Body of pancreas (tissue), 4 donors: ENCODE data around the gene DAB2IP. TPM values are rescaled to one million over a fixed set of nuclear protein-coding genes. Genes with fewer than 3 reads are reported as not detected.

Experiments
- ATAC-seq: fragments of 150-250 bp; one replicate; pipeline ENCODE4 v1.9.1; 2016
- DNase-seq, 4 donors: peaks; one replicate each; pipeline ENCODE4 v3.0.0-alpha.2; 2019
- H3K27ac ChIP-seq, 4 donors: fragments of 200-600 bp; sonication (generic); 1 replicate in 3 of 4; 2 replicates in 1 of 4; pipeline versions ENCODE4 v1.5.1 to v1.6.1; 2016 to 2019; ENCODE audit warnings: mild to moderate bottlenecking in 1 of 4, mixed read lengths in 1 of 4, moderate library complexity in 1 of 4
- H3K27me3 ChIP-seq, 2 donors: fragments of 200-600 bp; sonication (generic); one replicate each; pipeline ENCODE4 v1.6.0; 2016; ENCODE audit warnings: mild to moderate bottlenecking in 1 of 2
- H3K36me3 ChIP-seq, 2 donors: fragments of 200-600 bp; sonication (generic); replicated peaks in 1 of 2; 2 replicates each; pipeline ENCODE4 v1.5.1; 2016; ENCODE audit warnings: low read depth in 2 of 2; ENCODE audit not compliant: insufficient read depth in 1 of 2
- H3K4me1 ChIP-seq: fragments of 200-600 bp; sonication (generic); one replicate; pipeline ENCODE4 v1.6.0; 2016
- H3K4me3 ChIP-seq, 2 donors: fragments of 200-600 bp; sonication (generic); 1 replicate in 1 of 2; 2 replicates in 1 of 2; pipeline ENCODE4 v1.5.1; 2016 to 2019
- H3K9me3 ChIP-seq, 3 donors: fragments of 200-600 bp; sonication (generic); 1 replicate in 2 of 3; 2 replicates in 1 of 3; pipeline ENCODE4 v1.5.1; 2016
- CTCF ChIP-seq, 7 experiments: fragments of 450-650 bp in 4 of 7; fragments of 200-600 bp in 3 of 7; sonication (generic) in 3 of 7; IDR thresholded peaks; one replicate each; pipeline ENCODE4 v1.5.1; 2016 to 2019; ENCODE audit warnings: antibody characterized with exemption in 7 of 7
- POLR2A ChIP-seq, 3 donors: fragments of 450-650 bp; IDR thresholded peaks; one replicate each; pipeline ENCODE4 v1.6.1; 2016; ENCODE audit warnings: antibody characterized with exemption in 3 of 3, mild to moderate bottlenecking in 2 of 3
- WGBS, 2 donors: methylation state at CpG; one replicate each; pipeline ENCODE4 v1.1.5; 2017; 5-methylcytosine and 5-hydroxymethylcytosine counted together
- intact Hi-C: fragments of 100-400 bp; cut with DNase I; formaldehyde crosslinking; loops from one replicate; pipeline ENCODE4 v1.15.1; 2023
- total RNA-seq, 2 donors: library from RNA; depleted of rRNA; stranded (reverse); fragments of >200 nt; gene quantifications; one replicate each; pipeline ENCODE4 v1.1.0, GENCODE V29; 2016

The DAB2IP gene
- total RNA-seq, 2 donors from 2014 or later, result 25.2 to 34.9 TPM

- H3K36me3 ChIP-seq, result peaks cover 0 to 6% of the 10 kb centered on the region in 2 donors
- no peaks in the 10 kb centered on the region for H3K9me3 ChIP-seq
- 60 to 100% methylated on average over 1 of the region's 1 CpG for WGBS, 2 donors
- H3K27ac ChIP-seq, result no peak overlapping the region
- ATAC-seq (no peak), DNase-seq (no peak)
- intact Hi-C loops, result no loop called here
- H3K4me1 ChIP-seq, result peaks cover 42% of the 10 kb centered on the region
- no peak overlapping the region for H3K4me3 ChIP-seq
- no peaks in the 10 kb centered on the region for H3K27me3 ChIP-seq
- TF ChIP-seq POLR2A (IDR thresholded peaks at IDR 0.05) (no peak), CTCF (IDR thresholded peaks at IDR 0.05) (no peak)
Measured at GRCh38 chr9:121757281-121757585, 105.8 kb downstream of the DAB2IP start.

GRCh38 chr9:121758693-121759092 lies 107.3 kb downstream of the DAB2IP start:
- intact Hi-C loops, result no loop called here

GRCh38 chr9:121759996-121760395 lies 108.6 kb downstream of the DAB2IP start:
- ATAC-seq (no peak), DNase-seq (no peak)
- H3K27ac ChIP-seq, result no peak overlapping the region
- no peak overlapping the region for H3K4me3 ChIP-seq
- peaks cover 25% of the 10 kb centered on the region for H3K4me1 ChIP-seq
- H3K36me3 ChIP-seq, result peaks cover 0 to 6% of the 10 kb centered on the region in 2 donors
- H3K27me3 ChIP-seq, result no peaks in the 10 kb centered on the region
- WGBS, 2 donors, result 96% methylated on average over 19 to 23 of the region's 23 CpGs
- intact Hi-C loops, result no loop called here
- H3K9me3 ChIP-seq, result no peaks in the 10 kb centered on the region
- TF ChIP-seq POLR2A (IDR thresholded peaks at IDR 0.05), result no peak
- no peak for TF ChIP-seq CTCF (IDR thresholded peaks at IDR 0.05)

More at GRCh38 chr9:121758693-121759092, 107.3 kb downstream of the DAB2IP start:
- no peak overlapping the region for H3K27ac ChIP-seq
- H3K4me1 ChIP-seq, result peaks cover 27% of the 10 kb centered on the region
- TF ChIP-seq POLR2A (IDR thresholded peaks at IDR 0.05) (no peak), CTCF (IDR thresholded peaks at IDR 0.05) (no peak)
- no peak for ATAC-seq
- H3K36me3 ChIP-seq, result peaks cover 0 to 6% of the 10 kb centered on the region in 2 donors
- no peak for DNase-seq
- no peaks in the 10 kb centered on the region for H3K9me3 ChIP-seq
- 89 to 90% methylated on average over 8 to 9 of the region's 9 CpGs for WGBS, 2 donors
- H3K4me3 ChIP-seq, result no peak overlapping the region
- H3K27me3 ChIP-seq, result no peaks in the 10 kb centered on the region

- Histone ChIP-seq H3K27me3 (no peaks in the 10 kb centered on the region), H3K4me1 (peaks cover 28% of the 10 kb centered on the region), H3K27ac (no peak overlapping the region), H3K36me3 (peaks cover 0 to 6% of the 10 kb centered on the region in 2 donors), H3K4me3 (no peak overlapping the region), H3K9me3 (no peaks in the 10 kb centered on the region)
- intact Hi-C loops, result no loop called here
- DNase-seq (no peak), ATAC-seq (no peak)
- TF ChIP-seq CTCF (IDR thresholded peaks at IDR 0.05) (no peak), POLR2A (IDR thresholded peaks at IDR 0.05) (no peak)
- WGBS, 2 donors, result 92 to 100% methylated on average over 1 to 10 of the region's 10 CpGs
Measured at GRCh38 chr9:121760571-121760970, 109.1 kb downstream of the DAB2IP start.

- Histone ChIP-seq H3K36me3 (peaks cover 0 to 6% of the 10 kb centered on the region in 2 donors), H3K27me3 (no peaks in the 10 kb centered on the region), H3K4me1 (peaks cover 28% of the 10 kb centered on the region), H3K4me3 (no peak overlapping the region), H3K9me3 (no peaks in the 10 kb centered on the region), H3K27ac (peak overlapping the region in 2 of 4 donors; percentile 87 to 88)
- intact Hi-C loops, result no loop called here
- 95 to 97% methylated on average over 5 to 6 of the region's 6 CpGs for WGBS, 2 donors
- no peak for TF ChIP-seq POLR2A (IDR thresholded peaks at IDR 0.05)
- TF ChIP-seq CTCF (IDR thresholded peaks at IDR 0.05), result no peak
- DNase-seq (no peak), ATAC-seq (no peak)
Measured at GRCh38 chr9:121763131-121763530, 111.7 kb downstream of the DAB2IP start.
